Smooth muscle cell (in vitro differentiated cells): ENCODE measurements around the gene NUDT19. TPM values are rescaled to one million over a fixed set of nuclear protein-coding genes. Genes with fewer than 3 reads are reported as not detected.
"Not testable (repeated sequence)": the region's sequence is repeated elsewhere in the genome, so short reads cannot be mapped to it uniquely, and the experiment has no call there.

ENCODE experiments used
- DNase-seq: peaks from one replicate; lab custom pipeline; 2025; ENCODE audit not compliant: unreplicated experiment; lab: John Stamatoyannopoulos, UW
- H2AFZ ChIP-seq: fragments of 200-600 bp; sonication (generic); 2 replicates; pipeline ENCODE4 v1.6.0; 2016; ENCODE audit warnings: antibody characterized with exemption, low read depth, mild to moderate bottlenecking
- H3F3A ChIP-seq: fragments of 200-600 bp; sonication (generic); 2 replicates; pipeline ENCODE4 v1.6.0; 2017; ENCODE audit warnings: antibody characterized with exemption, low read depth
- H3K27ac ChIP-seq: fragments of 200-600 bp; sonication (generic); 2 replicates; pipeline ENCODE4 v1.5.1; 2016; ENCODE audit warnings: low read depth, mild to moderate bottlenecking
- H3K27me3 ChIP-seq: fragments of 200-600 bp; sonication (generic); 2 replicates; pipeline ENCODE4 v1.6.1; 2016; ENCODE audit warnings: low read depth, mild to moderate bottlenecking
- H3K36me3 ChIP-seq: fragments of 200-600 bp; sonication (generic); 2 replicates; pipeline ENCODE4 v1.5.1; 2016; ENCODE audit warnings: low read depth
- H3K4me1 ChIP-seq: fragments of 200-600 bp; sonication (generic); 2 replicates; pipeline ENCODE4 v1.5.1; 2016; ENCODE audit warnings: low read depth
- H3K4me2 ChIP-seq: fragments of 200-600 bp; sonication (generic); 2 replicates; pipeline ENCODE4 v1.6.0; 2016; ENCODE audit warnings: mild to moderate bottlenecking
- H3K4me3 ChIP-seq: fragments of 200-600 bp; sonication (generic); 2 replicates; pipeline ENCODE4 v1.5.1; 2016; ENCODE audit warnings: mild to moderate bottlenecking
- H3K79me2 ChIP-seq: fragments of 200-600 bp; sonication (generic); 2 replicates; pipeline ENCODE4 v1.6.0; 2016; ENCODE audit warnings: low read depth, mild to moderate bottlenecking
- H3K9ac ChIP-seq: fragments of 200-600 bp; sonication (generic); 2 replicates; pipeline ENCODE4 v1.6.0; 2016; ENCODE audit warnings: low read depth
- H3K9me3 ChIP-seq: fragments of 200-600 bp; sonication (generic); replicated peaks from 2 replicates; pipeline ENCODE4 v1.5.1; 2016; ENCODE audit warnings: low read depth
- H4K20me1 ChIP-seq: fragments of 200-600 bp; sonication (generic); 2 replicates; pipeline ENCODE4 v1.6.0; 2016; ENCODE audit warnings: low read depth
- CTCF ChIP-seq: fragments of 200-600 bp; sonication (generic); IDR thresholded peaks from 2 replicates; pipeline ENCODE4 v1.5.1; 2017; ENCODE audit warnings: borderline replicate concordance, mild to moderate bottlenecking, antibody characterized with exemption; ENCODE audit not compliant: insufficient read depth, poor library complexity, severe bottlenecking
- WGBS: methylation state at CpG from one replicate; pipeline ENCODE4 v1.1.7; 2016; ENCODE audit warnings: low lambda C conversion rate; 5-methylcytosine and 5-hydroxymethylcytosine counted together
- polyA plus RNA-seq: library from polyadenylated mRNA; unstranded; fragments of >200 nt; fragmentation: Nextera tagmentation; extraction: Ambion mirVana; gene quantifications from 2 replicates; pipeline ENCODE4 v1.2.1, GENCODE V29; 2016
- total RNA-seq: library from RNA; depleted of rRNA; stranded (reverse); fragments of >200 nt; gene quantifications from 2 replicates; pipeline ENCODE4 v1.2.3, GENCODE V29; 2014

Gene NUDT19
- total and polyA plus RNA-seq, 2 experiments from 2014 or later = 2.2 to 3.5 TPM

GRCh38 chr19:32649751-32650150 lies 41.9 kb upstream of the NUDT19 start:
- 99% methylated on average over 11 of the region's 11 CpGs for WGBS
- H3K36me3 ChIP-seq = no peaks in the 10 kb centered on the region
- H3K27me3 ChIP-seq = no peaks in the 10 kb centered on the region
- H3K4me1 ChIP-seq = peaks cover 9% of the 10 kb centered on the region
- no peak overlapping the region for H3K4me3 ChIP-seq
- no peak overlapping the region for H3K4me2 ChIP-seq
- no peak for TF ChIP-seq CTCF
- H2AFZ ChIP-seq = no peak overlapping the region
- H3K9me3 ChIP-seq = no peaks in the 10 kb centered on the region
- DNase-seq = no peak
- peaks cover 22% of the 10 kb centered on the region for H4K20me1 ChIP-seq
- H3K9ac ChIP-seq = no peak overlapping the region
- no peaks in the 10 kb centered on the region for H3F3A ChIP-seq
- H3K27ac ChIP-seq = no peak overlapping the region
- no peaks in the 10 kb centered on the region for H3K79me2 ChIP-seq

- no peaks in the 10 kb centered on the region for H3K79me2 ChIP-seq
- no peak overlapping the region for H3K9ac ChIP-seq
- H2AFZ ChIP-seq = no peak overlapping the region
- 99% methylated on average over 5 of the region's 5 CpGs for WGBS
- H3K4me2 ChIP-seq = no peak overlapping the region
- H3K27me3 ChIP-seq = no peaks in the 10 kb centered on the region
- H3K4me1 ChIP-seq = peaks cover 9% of the 10 kb centered on the region
- DNase-seq = no peak
- H3K27ac ChIP-seq = no peak overlapping the region
- H3K9me3 ChIP-seq = no peaks in the 10 kb centered on the region
- H4K20me1 ChIP-seq = peaks cover 22% of the 10 kb centered on the region
- no peaks in the 10 kb centered on the region for H3K36me3 ChIP-seq
- no peaks in the 10 kb centered on the region for H3F3A ChIP-seq
- no peak overlapping the region for H3K4me3 ChIP-seq
- TF ChIP-seq CTCF = no peak
Observed at GRCh38 chr19:32650671-32651070, 41.0 kb upstream of the NUDT19 start.

GRCh38 chr19:32651729-32652140 lies 39.9 kb upstream of the NUDT19 start:
- H3K4me1 ChIP-seq = peaks cover 9% of the 10 kb centered on the region
- no peaks in the 10 kb centered on the region for H3K27me3 ChIP-seq
- no peak overlapping the region for H3K27ac ChIP-seq
- no peak overlapping the region for H2AFZ ChIP-seq
- H3K9me3 ChIP-seq = no peaks in the 10 kb centered on the region
- H3K4me2 ChIP-seq = no peak overlapping the region
- H3K79me2 ChIP-seq = no peaks in the 10 kb centered on the region
- H3K4me3 ChIP-seq = no peak overlapping the region
- 53% methylated on average over 8 of the region's 8 CpGs for WGBS
- H3F3A ChIP-seq = no peaks in the 10 kb centered on the region
- H3K9ac ChIP-seq = no peak overlapping the region
- H4K20me1 ChIP-seq = peaks cover 22% of the 10 kb centered on the region
- TF ChIP-seq CTCF = no peak
- peak; percentile 6 for DNase-seq
- H3K36me3 ChIP-seq = no peaks in the 10 kb centered on the region

GRCh38 chr19:32652331-32652730 lies 39.3 kb upstream of the NUDT19 start:
- H2AFZ ChIP-seq, H3K4me2 ChIP-seq, H3K9ac ChIP-seq, H3K79me2 ChIP-seq, H3K4me1 ChIP-seq, H3K9me3 ChIP-seq, H3K4me3 ChIP-seq, DNase-seq, H3K27ac ChIP-seq, H3F3A ChIP-seq, H3K27me3 ChIP-seq, H3K36me3 ChIP-seq: not testable (repeated sequence)
- WGBS = 86% methylated on average over 13 of the region's 13 CpGs
- peaks cover 22% of the 10 kb centered on the region for H4K20me1 ChIP-seq
